Hepatocyte (in vitro differentiated cells): Measurements from ENCODE around the gene GCH1.

ENCODE experiments used
- EZH2 ChIP-seq: fragments of 200-600 bp; sonication (generic); IDR thresholded peaks from 2 replicates; pipeline ENCODE4 v1.6.1; 2016; ENCODE audit warnings: antibody characterized with exemption, mild to moderate bottlenecking, borderline replicate concordance
- TF ChIP-seq, protein P1 (sequence below): fragments of 200-600 bp; sonication (generic); IDR thresholded peaks from 2 replicates; pipeline ENCODE4 v1.5.1; 2016; ENCODE audit warnings: antibody characterized with exemption, mild to moderate bottlenecking; ENCODE audit not compliant: poor library complexity

DNA sequence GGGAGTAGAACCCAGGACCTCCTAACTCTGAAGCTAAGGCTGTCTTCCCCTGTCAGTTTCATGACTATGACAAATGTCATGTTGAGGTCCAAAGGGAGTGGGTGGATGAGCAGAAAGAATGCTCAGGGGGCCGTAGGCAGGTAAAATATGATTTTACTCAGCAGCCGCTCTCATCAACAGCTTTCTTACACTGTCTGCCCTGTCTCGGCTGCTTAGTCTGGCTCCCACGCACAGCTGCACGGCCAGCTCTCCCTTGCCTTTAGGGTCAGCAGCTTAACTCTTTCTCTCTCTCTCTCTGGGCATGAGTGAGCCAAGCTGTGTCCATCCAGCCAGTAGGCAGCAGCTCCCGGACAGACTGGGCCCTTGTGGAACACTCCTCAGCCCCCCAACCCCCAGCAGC lies 95.2 kb downstream of the GCH1 start:
- TF ChIP-seq EZH2: no peak
- TF ChIP-seq, protein P1, sequence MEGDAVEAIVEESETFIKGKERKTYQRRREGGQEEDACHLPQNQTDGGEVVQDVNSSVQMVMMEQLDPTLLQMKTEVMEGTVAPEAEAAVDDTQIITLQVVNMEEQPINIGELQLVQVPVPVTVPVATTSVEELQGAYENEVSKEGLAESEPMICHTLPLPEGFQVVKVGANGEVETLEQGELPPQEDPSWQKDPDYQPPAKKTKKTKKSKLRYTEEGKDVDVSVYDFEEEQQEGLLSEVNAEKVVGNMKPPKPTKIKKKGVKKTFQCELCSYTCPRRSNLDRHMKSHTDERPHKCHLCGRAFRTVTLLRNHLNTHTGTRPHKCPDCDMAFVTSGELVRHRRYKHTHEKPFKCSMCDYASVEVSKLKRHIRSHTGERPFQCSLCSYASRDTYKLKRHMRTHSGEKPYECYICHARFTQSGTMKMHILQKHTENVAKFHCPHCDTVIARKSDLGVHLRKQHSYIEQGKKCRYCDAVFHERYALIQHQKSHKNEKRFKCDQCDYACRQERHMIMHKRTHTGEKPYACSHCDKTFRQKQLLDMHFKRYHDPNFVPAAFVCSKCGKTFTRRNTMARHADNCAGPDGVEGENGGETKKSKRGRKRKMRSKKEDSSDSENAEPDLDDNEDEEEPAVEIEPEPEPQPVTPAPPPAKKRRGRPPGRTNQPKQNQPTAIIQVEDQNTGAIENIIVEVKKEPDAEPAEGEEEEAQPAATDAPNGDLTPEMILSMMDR: no peak
